ENCODE data around the gene SH3GL3. TPM values are rescaled to one million over a fixed set of nuclear protein-coding genes. Genes with fewer than 3 reads are reported as not detected.

SH3GL3 gene
- total and polyA plus RNA-seq, 2 of the 8 experiments (the other 6 are each of a cell fraction or from before 2014, with no cell fraction given): 14.1 to 19.1 TPM

DNA sequence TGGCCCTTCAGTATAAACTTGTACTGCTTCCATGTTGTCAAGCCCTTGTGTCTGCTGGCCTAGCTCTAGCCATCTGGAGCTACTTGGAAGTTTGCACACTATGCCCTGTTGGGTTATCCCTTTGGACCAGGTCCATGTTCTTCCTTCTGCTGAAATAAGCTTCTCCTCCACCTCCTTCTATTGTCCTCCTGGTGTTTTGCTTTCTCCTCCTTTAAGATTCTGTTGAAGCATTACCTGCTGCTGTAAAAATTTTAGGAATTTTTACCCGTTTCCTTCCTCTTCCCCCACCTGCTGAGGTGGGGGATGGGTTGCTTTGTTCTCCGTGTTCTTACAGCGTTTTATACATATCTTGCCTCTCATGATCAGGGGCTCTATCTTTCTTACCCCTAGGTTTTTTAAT is 51.7 kb downstream of the SH3GL3 start (continued):
- TF ChIP-seq SUZ12 (IDR thresholded peaks at IDR 0.05; ENCODE audit: low read length): no peak

Measured in H1 (cell line).